ENCODE results near the gene RNF13. TPM values are rescaled to one million over a fixed set of nuclear protein-coding genes. Genes with fewer than 3 reads are reported as not detected.
"Not testable (repeated sequence)": the region's sequence is repeated elsewhere in the genome, so short reads cannot be mapped to it uniquely, and the experiment has no call there.

Gene RNF13
- total RNA-seq, 1 donor from 2014 or later: 138 TPM

- H3K4me1 ChIP-seq: peaks cover 1% of the 10 kb centered on the region
- ATAC-seq (no peak), DNase-seq (no peak)
- no peaks in the 10 kb centered on the region for H3K27me3 ChIP-seq (ENCODE audit: low read depth)
- no peaks in the 10 kb centered on the region for H3K36me3 ChIP-seq
- H3K9me3 ChIP-seq: peaks cover 17% of the 10 kb centered on the region
- no peak overlapping the region for H3K27ac ChIP-seq
- H3K4me3 ChIP-seq: no peak overlapping the region
- intact Hi-C loops (cut with DNase I): no loop called here
- no peak for TF ChIP-seq CTCF (IDR thresholded peaks at IDR 0.05)
These were observed 15.4 kb downstream of the RNF13 start for GRCh38 chr3:149828390-149828789.

- ATAC-seq; H3K27me3 ChIP-seq (ENCODE audit: low read depth); H3K4me3 ChIP-seq; H3K27ac ChIP-seq; H3K4me1 ChIP-seq; intact Hi-C loops (cut with DNase I); DNase-seq; H3K36me3 ChIP-seq: not testable (repeated sequence)
- peaks cover 30% of the 10 kb centered on the region for H3K9me3 ChIP-seq
These were observed 16.6 kb downstream of the RNF13 start for GRCh38 chr3:149829631-149830030.

- no peak for TF ChIP-seq CTCF (IDR thresholded peaks at IDR 0.05)
These were observed 17.9 kb downstream of the RNF13 start for GRCh38 chr3:149830902-149831301.

GRCh38 chr3:149831321-149831720 lies 18.3 kb downstream of the RNF13 start:
- Histone ChIP-seq H3K27me3 (ENCODE audit: low read depth) (no peaks in the 10 kb centered on the region), H3K4me1 (no peaks in the 10 kb centered on the region), H3K4me3 (no peak overlapping the region), H3K36me3 (no peaks in the 10 kb centered on the region), H3K27ac (no peak overlapping the region), H3K9me3 (peaks cover 30% of the 10 kb centered on the region)
- intact Hi-C loops (cut with DNase I): no loop called here
- ATAC-seq: no peak
- TF ChIP-seq CTCF (IDR thresholded peaks at IDR 0.05): no peak
- DNase-seq: no peak

More at GRCh38 chr3:149830902-149831301, 17.9 kb downstream of the RNF13 start:
- Histone ChIP-seq H3K27me3 (ENCODE audit: low read depth) (no peaks in the 10 kb centered on the region), H3K4me3 (no peak overlapping the region), H3K4me1 (no peaks in the 10 kb centered on the region), H3K27ac (no peak overlapping the region), H3K36me3 (no peaks in the 10 kb centered on the region), H3K9me3 (peaks cover 30% of the 10 kb centered on the region)
- no peak for ATAC-seq
- intact Hi-C loops (cut with DNase I): no loop called here
- no peak for DNase-seq

GRCh38 chr3:149832086-149832485 lies 19.1 kb downstream of the RNF13 start:
- ATAC-seq (no peak), DNase-seq (no peak)
- Histone ChIP-seq H3K4me1 (no peaks in the 10 kb centered on the region), H3K36me3 (no peaks in the 10 kb centered on the region), H3K4me3 (no peak overlapping the region), H3K27ac (no peak overlapping the region), H3K27me3 (ENCODE audit: low read depth) (no peaks in the 10 kb centered on the region), H3K9me3 (peaks cover 30% of the 10 kb centered on the region)
- TF ChIP-seq CTCF (IDR thresholded peaks at IDR 0.05): no peak
- intact Hi-C loops (cut with DNase I): no loop called here

GRCh38 chr3:149833241-149833640 lies 20.2 kb downstream of the RNF13 start:
- no peak for TF ChIP-seq CTCF (IDR thresholded peaks at IDR 0.05)
- H3K4me1 ChIP-seq: no peaks in the 10 kb centered on the region
- no peak overlapping the region for H3K27ac ChIP-seq

GRCh38 chr3:149838491-149838890 lies 25.5 kb downstream of the RNF13 start:
- peaks cover 22% of the 10 kb centered on the region for H3K9me3 ChIP-seq
- H3K4me3 ChIP-seq; H3K27ac ChIP-seq; H3K27me3 ChIP-seq (ENCODE audit: low read depth); DNase-seq; H3K4me1 ChIP-seq; ATAC-seq; H3K36me3 ChIP-seq; intact Hi-C loops (cut with DNase I): not testable (repeated sequence)

More at GRCh38 chr3:149833241-149833640, 20.2 kb downstream of the RNF13 start:
- no peak for DNase-seq
- Histone ChIP-seq H3K9me3 (peaks cover 37% of the 10 kb centered on the region), H3K36me3 (no peaks in the 10 kb centered on the region), H3K4me3 (no peak overlapping the region), H3K27me3 (ENCODE audit: low read depth) (no peaks in the 10 kb centered on the region)
- no peak for ATAC-seq
- intact Hi-C loops (cut with DNase I): no loop called here

GRCh38 chr3:149839469-149839868 lies 26.5 kb downstream of the RNF13 start:
- DNase-seq; H3K36me3 ChIP-seq; intact Hi-C loops (cut with DNase I); H3K4me1 ChIP-seq; H3K4me3 ChIP-seq; H3K27me3 ChIP-seq (ENCODE audit: low read depth); H3K27ac ChIP-seq; ATAC-seq: not testable (repeated sequence)
- peaks cover 12% of the 10 kb centered on the region for H3K9me3 ChIP-seq
